ENCODE data around the gene ITPR2. TPM values are rescaled to one million over a fixed set of nuclear protein-coding genes. Genes with fewer than 3 reads are reported as not detected.

Gene ITPR2
- total and polyA plus RNA-seq, 2 of the 13 experiments (the other 11 are each of a cell fraction or from before 2014, with no cell fraction given) = 31.9 to 81.9 TPM

GRCh38 chr12:26831951-26832821 is 808 bp downstream of the ITPR2 start (continued):
- TF ChIP-seq EHMT2 (IDR thresholded peaks at IDR 0.05; ENCODE audit: borderline replicate concordance, low read depth, low read length) (no peak), THAP11 (CRISPR knock-in tag; IDR thresholded peaks at IDR 0.05) (peak; percentile 45; the same call in 1 of the 2 replicates), ZNF225 (CRISPR knock-in tag; IDR thresholded peaks at IDR 0.05) (no peak), ARID3A (IDR thresholded peaks at IDR 0.05; ENCODE audit: low read depth, low read length) (no peak), NR2F2 (IDR thresholded peaks at IDR 0.05; ENCODE audit: borderline replicate concordance, low read depth) (no peak), ARID5B (CRISPR knock-in tag; IDR thresholded peaks at IDR 0.05) (peak; percentile 36), ZNF496 (CRISPR knock-in tag; IDR thresholded peaks at IDR 0.05; ENCODE audit: insufficient replicate concordance) (no peak), RNF2 (conservative IDR thresholded peaks at IDR 0.05; ENCODE audit: low read depth) (no peak), FOSL1 (CRISPR knock-in tag; IDR thresholded peaks at IDR 0.05; ENCODE audit: borderline replicate concordance) (no peak), NFYB (CRISPR knock-in tag; IDR thresholded peaks at IDR 0.05) (0 out of 2 replicates have a peak, but pooled peaks have one; percentile 16), E2F2 (CRISPR knock-in tag; IDR thresholded peaks at IDR 0.05; ENCODE audit: borderline replicate concordance) (no peak), CEBPB (IDR thresholded peaks at IDR 0.05; ENCODE audit: borderline replicate concordance, low read depth, low read length) (no peak), KLF11 (CRISPR knock-in tag; IDR thresholded peaks at IDR 0.05) (no peak), ZNF253 (CRISPR knock-in tag; IDR thresholded peaks at IDR 0.05; ENCODE audit: borderline replicate concordance) (no peak), ZBTB21 (CRISPR knock-in tag; IDR thresholded peaks at IDR 0.05) (no peak), ELF4 (CRISPR knock-in tag; IDR thresholded peaks at IDR 0.05; ENCODE audit: borderline replicate concordance) (0 out of 2 replicates have a peak, but pooled peaks have one; percentile 25), IRF2 (CRISPR knock-in tag; IDR thresholded peaks at IDR 0.05) (no peak)
